Natural killer cell treated with Interleukin-12 subunit alpha and Interleukin-12 subunit beta and Interleukin-15 and Interleukin-18, amount 100 ng/mL, for 72 hours (primary cell): Measurements from ENCODE around the gene F10. TPM values are rescaled to one million over a fixed set of nuclear protein-coding genes. Genes with fewer than 3 reads are reported as not detected.

Experiments used
- ATAC-seq, 2 donors: fragments of 150-1000 bp; cut with Tn5 transposase in 1 of 2; sonication (Bioruptor Pico), chemical (Tn5 transposase) in 1 of 2; 2 replicates each; pipeline ENCODE4 v1.10.0; 2021
- DNase-seq: peaks from one replicate; pipeline ENCODE4 v3.0.0; 2022; ENCODE audit warnings: low spot score
- H3K27ac Mint-ChIP-seq, 2 donors: 1 replicate in 1 of 2; 2 replicates in 1 of 2; pipeline ENCODE4 v1.8.0; 2022; ENCODE audit warnings: mixed read lengths in 2 of 2, mild to moderate bottlenecking in 1 of 2, moderate library complexity in 1 of 2
- H3K27me3 Mint-ChIP-seq, 2 donors: 1 replicate in 1 of 2; 2 replicates in 1 of 2; pipeline ENCODE4 v1.8.0; 2022; ENCODE audit warnings: mixed read lengths in 2 of 2
- H3K36me3 Mint-ChIP-seq: one replicate; pipeline ENCODE4 v1.8.0; 2022; ENCODE audit warnings: mixed read lengths
- H3K4me1 Mint-ChIP-seq, 2 donors: 1 replicate in 1 of 2; 2 replicates in 1 of 2; pipeline ENCODE4 v1.8.0; 2022; ENCODE audit warnings: low read depth in 2 of 2, mixed read lengths in 2 of 2, mild to moderate bottlenecking in 1 of 2
- H3K4me3 Mint-ChIP-seq: one replicate; pipeline ENCODE4 v1.8.0; 2022; ENCODE audit warnings: mixed read lengths
- H3K9me3 Mint-ChIP-seq: 2 replicates; pipeline ENCODE4 v1.8.0; 2022; ENCODE audit warnings: mixed read lengths
- total RNA-seq, 2 donors: library from RNA; stranded (reverse); gene quantifications; one replicate each; pipeline ENCODE4 v1.2.3, GENCODE V29; 2022

The F10 gene
- total RNA-seq, 2 donors from 2014 or later, result not detected

- Mint-ChIP-seq H3K4me3 (no peak overlapping the region), H3K27me3 (peaks cover 4 to 5% of the 10 kb centered on the region in 2 donors), H3K4me1 (no peaks in the 10 kb centered on the region), H3K9me3 (no peaks in the 10 kb centered on the region), H3K36me3 (no peaks in the 10 kb centered on the region), H3K27ac (no peak overlapping the region)
- ATAC-seq, result no peak
- DNase-seq, result no peak
These were observed 599 bp upstream of the F10 start for GRCh38 chr13:113121928-113122471.

- Mint-ChIP-seq H3K36me3 (no peaks in the 10 kb centered on the region), H3K27me3 (peaks cover 14% of the 10 kb centered on the region in 2 donors), H3K4me3 (no peak overlapping the region), H3K27ac (no peak overlapping the region), H3K9me3 (no peaks in the 10 kb centered on the region), H3K4me1 (no peaks in the 10 kb centered on the region)
- ATAC-seq (no peak), DNase-seq (no peak)
These were observed 915 bp downstream of the F10 start for GRCh38 chr13:113123226-113124201.

GRCh38 chr13:113124211-113124970, 1.8 kb downstream of the F10 start:
- Mint-ChIP-seq H3K9me3 (no peaks in the 10 kb centered on the region), H3K27me3 (peaks cover 14 to 18% of the 10 kb centered on the region in 2 donors), H3K36me3 (no peaks in the 10 kb centered on the region), H3K4me1 (no peaks in the 10 kb centered on the region), H3K27ac (no peak overlapping the region), H3K4me3 (no peak overlapping the region)
- DNase-seq, result no peak
- no peak for ATAC-seq

- H3K27ac Mint-ChIP-seq, result no peak overlapping the region
- H3K4me3 Mint-ChIP-seq, result no peak overlapping the region
- ATAC-seq (no peak), DNase-seq (no peak)
- no peaks in the 10 kb centered on the region for H3K36me3 Mint-ChIP-seq
- H3K9me3 Mint-ChIP-seq, result no peaks in the 10 kb centered on the region
- H3K4me1 Mint-ChIP-seq, result peaks cover 0 to 4% of the 10 kb centered on the region in 2 donors
- peaks cover 14 to 18% of the 10 kb centered on the region in 2 donors for H3K27me3 Mint-ChIP-seq
These were observed 3.1 kb downstream of the F10 start for GRCh38 chr13:113125506-113126264.

GRCh38 chr13:113126265-113127150, 3.9 kb downstream of the F10 start:
- no peak for ATAC-seq
- H3K4me1 Mint-ChIP-seq, result peaks cover 0 to 4% of the 10 kb centered on the region in 2 donors
- H3K27ac Mint-ChIP-seq, result no peak overlapping the region

GRCh38 chr13:113129480-113129879, 6.9 kb downstream of the F10 start:
- DNase-seq (no peak), ATAC-seq (peak in 1 of 2 donors; percentile 15)
- Mint-ChIP-seq H3K9me3 (no peaks in the 10 kb centered on the region), H3K36me3 (no peaks in the 10 kb centered on the region), H3K27ac (no peak overlapping the region), H3K4me1 (peaks cover 0 to 4% of the 10 kb centered on the region in 2 donors), H3K4me3 (no peak overlapping the region), H3K27me3 (peaks cover 15 to 22% of the 10 kb centered on the region in 2 donors)

More at GRCh38 chr13:113126265-113127150, 3.9 kb downstream of the F10 start:
- Mint-ChIP-seq H3K9me3 (no peaks in the 10 kb centered on the region), H3K4me3 (no peak overlapping the region), H3K27me3 (peaks cover 14 to 18% of the 10 kb centered on the region in 2 donors), H3K36me3 (no peaks in the 10 kb centered on the region)
- DNase-seq, result no peak

- Mint-ChIP-seq H3K4me1 (peaks cover 0 to 4% of the 10 kb centered on the region in 2 donors), H3K4me3 (no peak overlapping the region), H3K27me3 (peaks cover 15 to 22% of the 10 kb centered on the region in 2 donors), H3K9me3 (no peaks in the 10 kb centered on the region), H3K36me3 (no peaks in the 10 kb centered on the region), H3K27ac (no peak overlapping the region)
- DNase-seq, result no peak
- peak in 1 of 2 donors; percentile 86 for ATAC-seq
These were observed 7.5 kb downstream of the F10 start for GRCh38 chr13:113129921-113130750.

- ATAC-seq, result no peak
- H3K36me3 Mint-ChIP-seq, result no peaks in the 10 kb centered on the region
- no peaks in the 10 kb centered on the region for H3K4me1 Mint-ChIP-seq
- DNase-seq, result no peak
- H3K4me3 Mint-ChIP-seq, result no peak overlapping the region
- peaks cover 4 to 13% of the 10 kb centered on the region in 2 donors for H3K27me3 Mint-ChIP-seq
- no peaks in the 10 kb centered on the region for H3K9me3 Mint-ChIP-seq
- no peak overlapping the region for H3K27ac Mint-ChIP-seq
These were observed 12.7 kb downstream of the F10 start for GRCh38 chr13:113135281-113135760.

- Mint-ChIP-seq H3K36me3 (no peaks in the 10 kb centered on the region), H3K4me1 (no peaks in the 10 kb centered on the region)
These were observed 15.2 kb downstream of the F10 start for GRCh38 chr13:113137691-113138298.

GRCh38 chr13:113138792-113139551, 16.4 kb downstream of the F10 start:
- no peak for ATAC-seq
- Mint-ChIP-seq H3K27me3 (peaks cover 4 to 5% of the 10 kb centered on the region in 2 donors), H3K27ac (no peak overlapping the region), H3K4me3 (no peak overlapping the region), H3K4me1 (no peaks in the 10 kb centered on the region), H3K36me3 (no peaks in the 10 kb centered on the region), H3K9me3 (no peaks in the 10 kb centered on the region)
- no peak for DNase-seq

More at GRCh38 chr13:113137691-113138298, 15.2 kb downstream of the F10 start:
- no peaks in the 10 kb centered on the region for H3K9me3 Mint-ChIP-seq
- no peak overlapping the region for H3K4me3 Mint-ChIP-seq
- ATAC-seq (no peak), DNase-seq (no peak)
- peaks cover 4 to 7% of the 10 kb centered on the region in 2 donors for H3K27me3 Mint-ChIP-seq
- H3K27ac Mint-ChIP-seq, result no peak overlapping the region

- Mint-ChIP-seq H3K4me1 (no peaks in the 10 kb centered on the region), H3K9me3 (no peaks in the 10 kb centered on the region), H3K27me3 (peaks cover 4 to 5% of the 10 kb centered on the region in 2 donors), H3K4me3 (no peak overlapping the region), H3K36me3 (no peaks in the 10 kb centered on the region), H3K27ac (no peak overlapping the region)
- no peak for DNase-seq
- ATAC-seq, result no peak
These were observed 17.0 kb downstream of the F10 start for GRCh38 chr13:113139577-113139976.
